Measurements from ENCODE around the gene NHLRC4.

The NHLRC4 gene

GRCh38 chr16:566475-567372 lies at the start of gene NHLRC4:
Gene NHLRC4 (plus strand): TSS chr16:567005. CDS start chr16:568048, 1,043 bp downstream.
- peak; percentile 56 for DNase-seq

- no peak for DNase-seq
These were observed 47.9 kb upstream of the NHLRC4 start for GRCh38 chr16:518858-519257.

GRCh38 chr16:519425-519824 lies 47.4 kb upstream of the NHLRC4 start:
- no peak for DNase-seq

- DNase-seq, result no peak
These were observed 46.7 kb upstream of the NHLRC4 start for GRCh38 chr16:519841-520687.

- DNase-seq, result no peak
These were observed 46.0 kb upstream of the NHLRC4 start for GRCh38 chr16:520847-521246.

- DNase-seq, result no peak
These were observed 45.2 kb upstream of the NHLRC4 start for GRCh38 chr16:521381-522210.

GRCh38 chr16:522320-523096 lies 44.3 kb upstream of the NHLRC4 start:
- DNase-seq, result no peak

GRCh38 chr16:523097-523741 lies 43.6 kb upstream of the NHLRC4 start:
- DNase-seq, result no peak

- DNase-seq, result no peak
These were observed 42.3 kb upstream of the NHLRC4 start for GRCh38 chr16:524274-525040.

GRCh38 chr16:525123-525519 lies 41.7 kb upstream of the NHLRC4 start:
- DNase-seq, result no peak

- DNase-seq, result peak; percentile 23
These were observed 41.2 kb upstream of the NHLRC4 start for GRCh38 chr16:525520-526180.

- peak; percentile 2 for DNase-seq
These were observed 40.4 kb upstream of the NHLRC4 start for GRCh38 chr16:526181-527014.

GRCh38 chr16:527015-527903 lies 39.5 kb upstream of the NHLRC4 start, which contains the start of gene CAPN15:
Gene CAPN15 (plus strand): TSS chr16:527712. CDS start chr16:546839, 19,127 bp downstream.
- DNase-seq, result peak; percentile 94

- peak; percentile 56 for DNase-seq
These were observed 38.4 kb upstream of the NHLRC4 start for GRCh38 chr16:528111-529011.

GRCh38 chr16:529012-529575 lies 37.7 kb upstream of the NHLRC4 start:
- peak; percentile 8 for DNase-seq

GRCh38 chr16:530111-530817 lies 36.5 kb upstream of the NHLRC4 start:
- DNase-seq, result no peak

Measured in suppressor macrophage treated with lipopolysaccharide for 4 hours (primary cell).